Epithelial cell of esophagus (primary cell): ENCODE measurements around the gene TMEM184B.
A peak's percentile ranks its signal among the peaks of the same experiment; 100 is the strongest.

Experiments used
- DNase-seq: peaks from one replicate; pipeline ENCODE4 v3.0.0; 2010; ENCODE audit warnings: low read depth
- H3K4me3 ChIP-seq: 2 replicates; pipeline ENCODE4 v1.5.1; 2011; ENCODE audit warnings: mild to moderate bottlenecking, low read length, control low read depth
- CTCF ChIP-seq: IDR thresholded peaks from 2 replicates; pipeline ENCODE4 v1.5.1; 2011; ENCODE audit warnings: low read depth, mild to moderate bottlenecking, low read length, control low read depth, inconsistent platforms; ENCODE audit not compliant: insufficient read depth; ENCODE audit errors: missing control alignments

The TMEM184B gene

DNA sequence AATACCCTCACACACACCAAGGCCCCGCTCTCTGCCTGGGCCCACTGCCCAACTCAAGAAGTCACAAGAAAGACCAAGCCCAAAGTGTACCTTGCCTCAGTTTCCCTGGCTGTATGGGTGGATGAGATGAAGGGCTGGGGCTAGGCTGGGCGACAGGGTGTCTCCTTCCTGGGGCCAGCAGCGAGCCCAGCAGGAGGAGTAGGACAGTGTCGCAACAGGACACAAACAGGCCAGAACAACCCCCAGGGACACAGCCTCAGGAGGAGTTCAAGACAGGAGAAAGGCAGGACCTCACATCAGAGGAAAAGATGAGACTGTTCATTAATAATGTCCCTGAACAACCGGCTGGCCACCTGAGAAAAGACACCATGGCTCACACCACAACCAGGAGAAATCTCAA is 31.2 kb upstream of the TMEM184B start:
- DNase-seq = no peak
- no peak for TF ChIP-seq CTCF

GRCh38 chr22:38302906-38303305 is 30.1 kb upstream of the TMEM184B start:
- no peak for DNase-seq
- TF ChIP-seq CTCF = no peak
- H3K4me3 ChIP-seq = no peak overlapping the region

More for the DNA sequence above, 31.2 kb upstream of the TMEM184B start:
- H3K4me3 ChIP-seq = no peak overlapping the region

DNA sequence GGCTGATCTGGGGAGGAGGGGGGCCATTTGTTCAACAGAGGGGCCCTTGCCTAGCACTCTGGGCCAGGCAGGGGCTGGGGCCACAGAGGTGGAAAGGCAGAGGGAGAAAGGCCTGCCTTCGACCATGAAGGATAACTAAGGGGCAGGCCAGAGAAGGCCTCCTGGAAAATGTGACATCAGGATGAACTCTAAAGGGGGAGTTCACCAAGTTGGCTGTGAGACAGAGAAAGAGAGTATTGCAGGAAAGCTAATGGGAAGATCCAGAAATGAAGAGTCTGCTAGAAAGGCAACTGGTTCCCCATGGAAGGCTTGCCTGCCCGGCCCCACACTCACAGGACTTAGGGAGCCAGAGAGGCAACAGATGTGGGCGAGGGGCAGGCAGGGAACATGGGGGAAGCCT is 28.1 kb upstream of the TMEM184B start:
- H3K4me3 ChIP-seq = no peak overlapping the region
- no peak for TF ChIP-seq CTCF
- DNase-seq = no peak

DNA sequence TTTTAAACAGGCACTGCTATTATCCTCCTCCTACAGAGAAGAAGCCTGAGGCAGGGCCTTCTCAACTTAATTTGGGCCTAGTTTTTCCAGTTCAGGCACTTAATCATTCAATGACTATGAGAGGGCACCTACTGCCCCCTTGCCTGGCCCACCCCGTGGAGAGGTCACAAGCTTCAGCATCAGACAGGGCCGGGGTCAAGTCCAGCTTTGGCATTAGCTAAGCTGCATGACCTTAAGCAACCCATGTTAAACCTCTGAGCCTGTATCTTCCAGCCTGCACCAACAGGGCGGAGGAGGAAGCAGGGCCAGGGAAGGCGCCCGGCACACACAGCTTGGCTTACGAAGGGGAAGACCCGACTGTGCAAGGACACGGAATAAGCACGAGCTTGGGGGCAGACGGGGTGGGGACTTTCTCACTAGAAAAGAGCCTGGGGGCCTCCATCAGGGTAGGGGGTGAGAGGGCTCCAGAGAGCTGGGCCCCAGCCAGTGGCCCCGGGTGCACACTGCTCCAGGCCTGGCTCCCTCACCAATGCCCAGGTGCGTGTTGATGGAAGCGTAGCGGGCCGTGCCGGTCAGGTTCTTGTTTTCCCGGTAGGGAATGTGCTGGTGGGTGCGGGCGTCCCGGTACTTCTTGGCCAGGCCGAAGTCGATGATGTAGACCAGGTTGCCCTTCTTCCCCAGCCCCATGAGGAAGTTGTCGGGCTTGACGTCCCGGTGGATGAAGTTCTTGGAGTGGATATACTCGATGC is 27.6 kb upstream of the TMEM184B start:
- no peak for TF ChIP-seq CTCF
- no peak overlapping the region for H3K4me3 ChIP-seq
- DNase-seq = peak; percentile 50

- no peak for DNase-seq
- no peak overlapping the region for H3K4me3 ChIP-seq
- TF ChIP-seq CTCF = no peak
Measured at GRCh38 chr22:38299770-38300102, 26.9 kb upstream of the TMEM184B start.

DNA sequence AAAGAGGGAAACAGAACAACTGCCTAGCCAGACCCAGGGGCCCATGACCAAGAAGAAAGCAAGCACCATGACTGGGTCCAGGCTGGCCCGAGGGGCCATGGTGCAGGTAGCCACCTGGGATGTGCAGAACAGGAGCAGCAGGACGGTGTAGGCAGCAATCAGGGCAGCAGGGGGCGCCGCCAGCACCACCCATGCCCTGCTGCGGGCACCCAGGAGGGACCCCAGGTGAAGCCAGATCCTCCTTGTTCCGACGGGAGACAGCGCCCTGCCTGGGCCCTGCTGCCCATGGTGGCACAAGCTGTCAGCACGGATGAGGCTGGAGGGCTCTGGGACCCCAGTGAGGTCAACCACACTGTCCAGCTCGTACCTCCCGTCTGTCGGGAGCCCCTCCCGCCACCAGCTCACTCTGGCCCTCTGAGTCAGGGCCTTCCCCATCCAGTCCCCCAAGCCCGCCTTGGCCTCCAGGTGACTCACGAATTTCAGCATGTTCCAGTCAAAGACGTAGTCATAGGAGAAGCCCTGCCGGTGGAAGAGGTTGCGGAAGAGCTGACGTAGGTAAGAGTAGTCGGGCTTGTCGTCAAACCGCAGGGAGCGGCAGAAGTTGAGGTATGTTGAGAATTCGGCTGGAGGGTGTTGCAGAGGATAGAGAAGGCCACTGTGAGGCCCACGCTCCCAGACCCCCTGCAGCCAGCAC is 25.6 kb upstream of the TMEM184B start:
- peak; percentile 100 for DNase-seq
- H3K4me3 ChIP-seq = no peak overlapping the region
- TF ChIP-seq CTCF = peak; percentile 18
